ENCODE measurements around the gene NRXN2.

Gene NRXN2

GRCh38 chr11:64591257-64592233 is 131.5 kb downstream of the NRXN2 start:
- Histone ChIP-seq H3K79me2 (ENCODE audit: insufficient read depth, low read depth) (no peaks in the 10 kb centered on the region), H3K4me1 (ENCODE audit: low read depth, poor library complexity, severe bottlenecking) (no peaks in the 10 kb centered on the region), H2AFZ (ENCODE audit: low read depth) (no peak overlapping the region), H3K4me3 (IDR thresholded peaks at IDR 0.05; ENCODE audit: insufficient read depth, low read depth, low read length) (no peak overlapping the region), H3K27ac (no peak overlapping the region), H3K36me3 (ENCODE audit: insufficient read depth) (no peaks in the 10 kb centered on the region), H3K9ac (no peak overlapping the region), H4K20me1 (ENCODE audit: insufficient read depth) (no peaks in the 10 kb centered on the region), H3K4me2 (no peak overlapping the region), H3K27me3 (ENCODE audit: insufficient read depth, low read depth) (peaks cover 56% of the 10 kb centered on the region; the same call in 1 of the 2 replicates)
- no peak for TF ChIP-seq CTCF (conservative IDR thresholded peaks at IDR 0.05; ENCODE audit: low read depth, low read length)

- Histone ChIP-seq H3K36me3 (ENCODE audit: insufficient read depth) (no peaks in the 10 kb centered on the region), H3K4me1 (ENCODE audit: low read depth, poor library complexity, severe bottlenecking) (no peaks in the 10 kb centered on the region), H3K9ac (no peak within 1 kb of the TSS), H3K4me3 (IDR thresholded peaks at IDR 0.05; ENCODE audit: insufficient read depth, low read depth, low read length) (no peak within 1 kb of the TSS), H3K27ac (no peak within 1 kb of the TSS), H3K4me2 (no peak within 1 kb of the TSS), H4K20me1 (ENCODE audit: insufficient read depth) (no peaks in the 10 kb centered on the region), H2AFZ (ENCODE audit: low read depth) (no peak within 1 kb of the TSS), H3K79me2 (ENCODE audit: insufficient read depth, low read depth) (no peaks in the 10 kb centered on the region), H3K27me3 (ENCODE audit: insufficient read depth, low read depth) (peaks cover 63% of the 10 kb centered on the region; the same call in 1 of the 2 replicates)
- no peak for TF ChIP-seq CTCF (conservative IDR thresholded peaks at IDR 0.05; ENCODE audit: low read depth, low read length)
Measured at GRCh38 chr11:64590763-64591221, 132.2 kb downstream of the NRXN2 start, which contains the start of gene SLC22A12. TSS of gene SLC22A12 (plus strand) at chr11:64591220. CDS start at chr11:64591557, 337 bp downstream.

- Histone ChIP-seq H3K4me2 (no peak overlapping the region), H3K27me3 (ENCODE audit: insufficient read depth, low read depth) (peaks cover 74% of the 10 kb centered on the region)
- no peak for TF ChIP-seq CTCF (conservative IDR thresholded peaks at IDR 0.05; ENCODE audit: low read depth, low read length)
Measured at GRCh38 chr11:64588701-64589100, 134.3 kb downstream of the NRXN2 start.

GRCh38 chr11:64586366-64586765 is 136.6 kb downstream of the NRXN2 start:
- Histone ChIP-seq H3K27me3 (ENCODE audit: insufficient read depth, low read depth) (peaks cover 69% of the 10 kb centered on the region), H3K79me2 (ENCODE audit: insufficient read depth, low read depth) (no peaks in the 10 kb centered on the region), H3K4me2 (no peak overlapping the region), H3K4me3 (IDR thresholded peaks at IDR 0.05; ENCODE audit: insufficient read depth, low read depth, low read length) (no peak overlapping the region), H3K4me1 (ENCODE audit: low read depth, poor library complexity, severe bottlenecking) (no peaks in the 10 kb centered on the region), H4K20me1 (ENCODE audit: insufficient read depth) (no peaks in the 10 kb centered on the region), H3K27ac (no peak overlapping the region), H3K9ac (no peak overlapping the region), H3K36me3 (ENCODE audit: insufficient read depth) (no peaks in the 10 kb centered on the region), H2AFZ (ENCODE audit: low read depth) (no peak overlapping the region)
- no peak for TF ChIP-seq CTCF (conservative IDR thresholded peaks at IDR 0.05; ENCODE audit: low read depth, low read length)

More at GRCh38 chr11:64588701-64589100, 134.3 kb downstream of the NRXN2 start:
- Histone ChIP-seq H3K4me3 (IDR thresholded peaks at IDR 0.05; ENCODE audit: insufficient read depth, low read depth, low read length) (no peak overlapping the region), H3K79me2 (ENCODE audit: insufficient read depth, low read depth) (no peaks in the 10 kb centered on the region), H3K36me3 (ENCODE audit: insufficient read depth) (no peaks in the 10 kb centered on the region), H2AFZ (ENCODE audit: low read depth) (no peak overlapping the region), H3K9ac (no peak overlapping the region), H4K20me1 (ENCODE audit: insufficient read depth) (no peaks in the 10 kb centered on the region), H3K4me1 (ENCODE audit: low read depth, poor library complexity, severe bottlenecking) (no peaks in the 10 kb centered on the region), H3K27ac (no peak overlapping the region)

Data from KMS-11 (cell line).